ENCODE data around the gene WBP2. TPM values are rescaled to one million over a fixed set of nuclear protein-coding genes. Genes with fewer than 3 reads are reported as not detected.

WBP2 gene
- total and polyA plus RNA-seq, 2 of the 13 experiments (the other 11 are each of a cell fraction or from before 2014, with no cell fraction given) = 29.2 to 29.5 TPM

DNA sequence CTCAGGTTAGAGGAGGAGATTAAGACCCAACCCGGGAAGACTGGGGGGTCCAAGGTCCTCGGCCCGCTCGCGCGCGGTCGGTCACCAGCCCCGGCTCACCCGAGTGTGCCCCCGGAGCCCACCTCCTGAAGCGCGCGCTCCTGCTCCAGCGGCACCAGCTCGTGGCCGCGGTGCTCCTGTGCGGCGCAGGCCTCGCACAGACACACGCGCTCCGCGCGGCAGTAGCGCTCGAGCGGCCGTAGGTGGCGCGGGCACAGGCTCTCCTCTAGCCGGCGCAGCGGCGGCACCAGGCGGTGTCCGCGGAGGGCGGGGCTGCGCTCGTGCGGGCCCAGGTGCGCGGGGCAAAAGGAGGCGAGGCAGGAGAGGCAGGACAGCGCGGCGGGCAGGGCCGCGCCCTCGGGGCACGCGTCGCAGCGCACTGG, 22.6 kb upstream of the WBP2 start (continued):
- 0 out of 2 replicates have a peak, but pooled peaks have one; percentile 13 for TF ChIP-seq ZBTB3 (CRISPR knock-in tag; IDR thresholded peaks at IDR 0.05; ENCODE audit: borderline replicate concordance, low read depth)
- TF ChIP-seq, protein P1, sequence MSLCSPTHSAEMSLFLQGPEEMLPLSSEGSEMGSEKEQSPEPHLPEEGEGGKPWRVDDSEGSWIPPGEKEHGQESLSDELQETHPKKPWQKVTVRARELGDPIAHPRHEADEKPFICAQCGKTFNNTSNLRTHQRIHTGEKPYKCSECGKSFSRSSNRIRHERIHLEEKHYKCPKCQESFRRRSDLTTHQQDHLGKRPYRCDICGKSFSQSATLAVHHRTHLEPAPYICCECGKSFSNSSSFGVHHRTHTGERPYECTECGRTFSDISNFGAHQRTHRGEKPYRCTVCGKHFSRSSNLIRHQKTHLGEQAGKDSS (CRISPR knock-in tag; IDR thresholded peaks at IDR 0.05; ENCODE audit: borderline replicate concordance, low read depth) = peak; percentile 62; the same call in 1 of the 2 replicates
- TF ChIP-seq ZNF773 (CRISPR knock-in tag; IDR thresholded peaks at IDR 0.05; ENCODE audit: borderline replicate concordance) = peak; percentile 91; the same call in 1 of the 2 replicates
- no peak for TF ChIP-seq SRSF9 (IDR thresholded peaks at IDR 0.05; ENCODE audit: borderline replicate concordance, insufficient read depth, low read depth, low read length, poor library complexity, severe bottlenecking)
- no peak for TF ChIP-seq HNF4G (IDR thresholded peaks at IDR 0.05; ENCODE audit: borderline replicate concordance, low read depth, low read length)
- no peak for TF ChIP-seq HNF4G (CRISPR knock-in tag; IDR thresholded peaks at IDR 0.05; ENCODE audit: borderline replicate concordance, low read depth)
- TF ChIP-seq ZBTB7A (CRISPR knock-in tag; IDR thresholded peaks at IDR 0.05) = peak; percentile 41; the same call in 1 of the 2 replicates
- TF ChIP-seq, protein P2, sequence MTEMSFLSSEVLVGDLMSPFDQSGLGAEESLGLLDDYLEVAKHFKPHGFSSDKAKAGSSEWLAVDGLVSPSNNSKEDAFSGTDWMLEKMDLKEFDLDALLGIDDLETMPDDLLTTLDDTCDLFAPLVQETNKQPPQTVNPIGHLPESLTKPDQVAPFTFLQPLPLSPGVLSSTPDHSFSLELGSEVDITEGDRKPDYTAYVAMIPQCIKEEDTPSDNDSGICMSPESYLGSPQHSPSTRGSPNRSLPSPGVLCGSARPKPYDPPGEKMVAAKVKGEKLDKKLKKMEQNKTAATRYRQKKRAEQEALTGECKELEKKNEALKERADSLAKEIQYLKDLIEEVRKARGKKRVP (CRISPR knock-in tag; IDR thresholded peaks at IDR 0.05) = no peak; a peak in 2 of 4 replicates
- TF ChIP-seq ZNF816 (CRISPR knock-in tag; IDR thresholded peaks at IDR 0.05; ENCODE audit: borderline replicate concordance) = 0 out of 2 replicates have a peak, but pooled peaks have one; percentile 18
- TF ChIP-seq, protein P3, sequence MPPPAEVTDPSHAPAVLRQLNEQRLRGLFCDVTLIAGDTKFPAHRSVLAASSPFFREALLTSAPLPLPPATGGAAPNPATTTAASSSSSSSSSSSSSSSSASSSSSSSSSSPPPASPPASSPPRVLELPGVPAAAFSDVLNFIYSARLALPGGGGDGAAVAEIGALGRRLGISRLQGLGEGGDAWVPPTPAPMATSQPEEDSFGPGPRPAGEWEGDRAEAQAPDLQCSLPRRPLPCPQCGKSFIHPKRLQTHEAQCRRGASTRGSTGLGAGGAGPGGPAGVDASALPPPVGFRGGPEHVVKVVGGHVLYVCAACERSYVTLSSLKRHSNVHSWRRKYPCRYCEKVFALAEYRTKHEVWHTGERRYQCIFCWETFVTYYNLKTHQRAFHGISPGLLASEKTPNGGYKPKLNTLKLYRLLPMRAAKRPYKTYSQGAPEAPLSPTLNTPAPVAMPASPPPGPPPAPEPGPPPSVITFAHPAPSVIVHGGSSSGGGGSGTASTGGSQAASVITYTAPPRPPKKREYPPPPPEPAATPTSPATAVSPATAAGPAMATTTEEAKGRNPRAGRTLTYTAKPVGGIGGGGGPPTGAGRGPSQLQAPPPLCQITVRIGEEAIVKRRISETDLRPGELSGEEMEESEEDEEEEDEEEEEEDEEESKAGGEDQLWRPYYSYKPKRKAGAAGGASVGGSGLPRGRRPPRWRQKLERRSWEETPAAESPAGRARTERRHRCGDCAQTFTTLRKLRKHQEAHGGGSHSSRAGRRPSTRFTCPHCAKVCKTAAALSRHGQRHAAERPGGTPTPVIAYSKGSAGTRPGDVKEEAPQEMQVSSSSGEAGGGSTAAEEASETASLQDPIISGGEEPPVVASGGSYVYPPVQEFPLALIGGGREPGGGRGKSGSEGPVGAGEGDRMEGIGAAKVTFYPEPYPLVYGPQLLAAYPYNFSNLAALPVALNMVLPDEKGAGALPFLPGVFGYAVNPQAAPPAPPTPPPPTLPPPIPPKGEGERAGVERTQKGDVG (CRISPR knock-in tag; IDR thresholded peaks at IDR 0.05; ENCODE audit: borderline replicate concordance) = no peak; the same call in 1 of the 2 replicates
- TF ChIP-seq FOSL2 (CRISPR knock-in tag; IDR thresholded peaks at IDR 0.05) = no peak
- TF ChIP-seq ZNF3 (CRISPR knock-in tag; IDR thresholded peaks at IDR 0.05) = peak; percentile 58; the same call in 1 of the 2 replicates
- TF ChIP-seq, protein P4, sequence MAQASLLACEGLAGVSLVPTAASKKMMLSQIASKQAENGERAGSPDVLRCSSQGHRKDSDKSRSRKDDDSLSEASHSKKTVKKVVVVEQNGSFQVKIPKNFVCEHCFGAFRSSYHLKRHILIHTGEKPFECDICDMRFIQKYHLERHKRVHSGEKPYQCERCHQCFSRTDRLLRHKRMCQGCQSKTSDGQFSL (CRISPR knock-in tag; IDR thresholded peaks at IDR 0.05) = no peak
- peak; percentile 22; the same call in 1 of the 2 replicates for TF ChIP-seq ZNF570 (CRISPR knock-in tag; IDR thresholded peaks at IDR 0.05; ENCODE audit: borderline replicate concordance)
- TF ChIP-seq ZNF350 (CRISPR knock-in tag; IDR thresholded peaks at IDR 0.05; ENCODE audit: borderline replicate concordance, low read depth) = no peak
- TF ChIP-seq, protein P5, sequence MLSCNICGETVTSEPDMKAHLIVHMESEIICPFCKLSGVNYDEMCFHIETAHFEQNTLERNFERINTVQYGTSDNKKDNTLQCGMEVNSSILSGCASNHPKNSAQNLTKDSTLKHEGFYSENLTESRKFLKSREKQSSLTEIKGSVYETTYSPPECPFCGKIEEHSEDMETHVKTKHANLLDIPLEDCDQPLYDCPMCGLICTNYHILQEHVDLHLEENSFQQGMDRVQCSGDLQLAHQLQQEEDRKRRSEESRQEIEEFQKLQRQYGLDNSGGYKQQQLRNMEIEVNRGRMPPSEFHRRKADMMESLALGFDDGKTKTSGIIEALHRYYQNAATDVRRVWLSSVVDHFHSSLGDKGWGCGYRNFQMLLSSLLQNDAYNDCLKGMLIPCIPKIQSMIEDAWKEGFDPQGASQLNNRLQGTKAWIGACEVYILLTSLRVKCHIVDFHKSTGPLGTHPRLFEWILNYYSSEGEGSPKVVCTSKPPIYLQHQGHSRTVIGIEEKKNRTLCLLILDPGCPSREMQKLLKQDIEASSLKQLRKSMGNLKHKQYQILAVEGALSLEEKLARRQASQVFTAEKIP (CRISPR knock-in tag; IDR thresholded peaks at IDR 0.05; ENCODE audit: borderline replicate concordance) = no peak
- no peak for TF ChIP-seq KLF11 (CRISPR knock-in tag; IDR thresholded peaks at IDR 0.05)
- no peak for TF ChIP-seq ZNF382 (CRISPR knock-in tag; IDR thresholded peaks at IDR 0.05; ENCODE audit: borderline replicate concordance)
- no peak for TF ChIP-seq CEBPB (IDR thresholded peaks at IDR 0.05; ENCODE audit: borderline replicate concordance, low read depth, low read length)
- TF ChIP-seq, protein P6, sequence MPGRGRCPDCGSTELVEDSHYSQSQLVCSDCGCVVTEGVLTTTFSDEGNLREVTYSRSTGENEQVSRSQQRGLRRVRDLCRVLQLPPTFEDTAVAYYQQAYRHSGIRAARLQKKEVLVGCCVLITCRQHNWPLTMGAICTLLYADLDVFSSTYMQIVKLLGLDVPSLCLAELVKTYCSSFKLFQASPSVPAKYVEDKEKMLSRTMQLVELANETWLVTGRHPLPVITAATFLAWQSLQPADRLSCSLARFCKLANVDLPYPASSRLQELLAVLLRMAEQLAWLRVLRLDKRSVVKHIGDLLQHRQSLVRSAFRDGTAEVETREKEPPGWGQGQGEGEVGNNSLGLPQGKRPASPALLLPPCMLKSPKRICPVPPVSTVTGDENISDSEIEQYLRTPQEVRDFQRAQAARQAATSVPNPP (CRISPR knock-in tag; IDR thresholded peaks at IDR 0.05) = no peak

Measured in HepG2 (cell line).